DMS 273 (cell line): Measurements from ENCODE around the gene NR1H2.

Experiments used
- DNase-seq: peaks from one replicate; lab custom pipeline; 2025; ENCODE audit not compliant: unreplicated experiment; lab: John Stamatoyannopoulos, UW

NR1H2 gene

DNA sequence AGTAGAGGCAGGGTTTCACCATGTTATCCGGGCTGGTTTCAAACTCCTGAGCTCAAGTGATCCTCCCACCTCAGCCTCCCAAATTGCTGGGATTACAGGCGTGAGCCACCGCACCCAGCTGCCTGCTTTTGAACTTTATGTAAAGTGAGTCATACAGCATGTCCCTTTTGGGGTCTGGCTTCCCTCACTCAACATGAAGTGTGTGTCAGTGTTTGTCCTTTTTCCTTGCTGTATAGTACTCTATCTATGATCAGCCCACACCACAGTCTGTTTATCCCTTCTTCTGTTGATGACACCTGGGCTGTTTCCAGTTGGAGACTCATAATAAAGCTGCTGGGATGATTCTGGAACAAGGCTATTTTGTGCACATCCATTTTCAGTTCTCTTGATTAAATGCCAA is 44.6 kb downstream of the NR1H2 start:
- DNase-seq: no peak

DNA sequence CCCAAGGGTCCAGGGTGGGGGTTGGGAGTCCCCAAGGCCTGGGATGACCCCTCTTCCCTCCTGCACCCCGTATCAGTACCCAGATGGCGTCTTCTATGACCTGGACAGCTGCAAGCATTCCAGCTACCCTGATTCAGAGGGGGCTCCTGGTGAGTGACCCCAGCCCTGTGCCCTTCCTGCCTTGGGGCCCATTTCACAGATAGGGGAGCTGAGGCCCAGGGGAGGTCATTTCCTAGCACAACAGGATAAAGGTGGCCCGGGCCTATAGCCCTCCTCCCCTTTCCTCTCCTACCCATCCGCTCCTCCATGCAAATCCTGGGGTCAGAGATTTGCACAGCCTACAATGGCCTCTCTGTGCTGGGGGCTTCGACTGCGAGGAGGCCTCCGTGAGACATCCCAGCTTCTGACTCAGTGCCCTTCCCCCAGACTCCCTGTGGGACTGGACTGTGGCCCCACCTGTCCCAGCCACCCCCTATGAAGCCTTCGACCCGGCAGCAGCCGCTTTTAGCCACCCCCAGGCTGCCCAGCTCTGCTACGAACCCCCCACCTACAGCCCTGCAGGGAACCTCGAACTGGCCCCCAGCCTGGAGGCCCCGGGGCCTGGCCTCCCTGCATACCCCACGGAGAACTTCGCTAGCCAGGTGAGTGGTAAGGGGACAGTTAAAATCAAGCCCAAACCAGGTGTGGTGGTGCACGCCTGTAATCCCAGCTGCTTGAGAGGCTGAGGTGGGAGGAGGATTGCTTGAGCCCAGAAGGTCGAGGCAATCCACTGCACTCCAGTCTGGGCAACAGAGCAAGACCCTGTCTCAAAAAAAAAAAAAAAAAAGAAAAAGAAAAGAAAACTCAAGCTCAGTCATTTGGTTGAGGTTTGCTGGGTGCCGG is 46.4 kb downstream of the NR1H2 start:
- DNase-seq: no peak

- no peak for DNase-seq
Observed at GRCh38 chr19:50423279-50424113, 47.2 kb downstream of the NR1H2 start.

DNA sequence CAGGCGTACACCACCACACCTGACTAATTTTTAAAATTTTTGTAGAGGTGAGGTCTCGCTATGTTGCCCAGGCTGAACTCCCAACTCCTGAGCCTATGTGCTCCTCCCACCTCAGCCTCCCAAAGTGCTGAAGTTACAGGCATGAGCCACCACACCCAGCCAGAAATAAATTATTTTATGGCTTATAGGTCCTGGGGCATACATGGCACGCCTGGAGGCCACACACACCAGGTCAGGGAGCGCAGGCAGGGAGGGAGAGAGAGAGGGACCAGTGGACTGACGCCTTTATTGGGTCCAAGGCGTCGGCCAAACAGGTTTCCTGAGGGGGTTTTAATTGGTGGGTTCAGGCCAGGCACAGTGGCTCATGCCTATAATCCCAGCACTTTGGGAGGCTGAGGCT is 49.3 kb downstream of the NR1H2 start:
- no peak for DNase-seq

GRCh38 chr19:50427318-50427925 is 51.2 kb downstream of the NR1H2 start:
- DNase-seq: no peak

- DNase-seq: no peak
Observed at GRCh38 chr19:50427997-50428425, 51.8 kb downstream of the NR1H2 start.

DNA sequence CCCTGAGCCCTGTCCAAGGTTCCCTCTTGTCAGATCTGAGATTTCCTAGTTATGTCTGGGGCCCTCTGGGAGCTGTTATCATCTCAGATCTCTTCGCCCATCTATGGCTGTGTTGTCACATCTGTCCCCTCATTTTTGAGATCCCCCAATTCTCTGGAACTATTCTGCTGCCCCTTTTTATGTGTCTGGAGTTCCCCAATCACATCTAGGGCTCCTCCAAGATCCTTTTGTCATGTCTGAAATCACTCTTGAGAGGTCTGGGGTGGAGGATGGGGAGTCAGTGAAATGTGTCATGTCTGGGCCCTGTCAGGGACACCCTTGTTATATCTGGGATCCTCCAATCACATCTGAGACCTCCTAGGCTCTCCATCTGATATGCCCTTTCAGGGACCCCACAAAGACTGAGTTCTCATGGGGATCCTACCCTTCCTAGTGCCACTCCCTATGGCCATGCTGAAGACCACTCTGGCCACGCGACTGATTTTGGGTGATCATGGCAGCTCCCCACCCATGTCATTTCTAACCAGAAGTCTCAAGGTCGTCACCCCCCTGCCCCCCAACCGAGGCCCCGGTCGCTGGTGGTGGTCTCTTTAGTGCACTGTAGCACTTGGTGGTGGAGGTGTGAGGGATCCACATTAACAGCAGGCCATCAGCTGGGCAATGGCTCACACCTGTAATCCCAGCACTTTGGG is 52.7 kb downstream of the NR1H2 start:
- DNase-seq: no peak

GRCh38 chr19:50430888-50431342 is 54.7 kb downstream of the NR1H2 start:
- no peak for DNase-seq

- peak; percentile 86 for DNase-seq
Observed at GRCh38 chr19:50431343-50432220, 55.3 kb downstream of the NR1H2 start.

GRCh38 chr19:50432221-50433028 is 56.2 kb downstream of the NR1H2 start, which contains the start of gene MYBPC2:
TSS of gene MYBPC2 (plus strand) at chr19:50432892. CDS start at chr19:50432954, 62 bp downstream.
- peak; percentile 68 for DNase-seq
